Adrenal gland (tissue), 12 donors: ENCODE data around the gene ARHGAP26. TPM values are rescaled to one million over a fixed set of nuclear protein-coding genes. Genes with fewer than 3 reads are reported as not detected.

Source experiments
- DNase-seq, 7 donors: peaks; one replicate each; pipeline ENCODE4 v3.0.0-alpha.2; 2019 to 2020
- H3K27ac ChIP-seq, 5 donors: fragments of 200-600 bp; sonication (generic) in 4 of 5; 1 replicate in 3 of 5; 2 replicates in 2 of 5; pipeline versions ENCODE4 v1.5.1 to v1.8.0; 2016 to 2020; ENCODE audit warnings: mild to moderate bottlenecking in 1 of 5
- H3K27me3 ChIP-seq: fragments of 200-600 bp; 2 replicates; pipeline ENCODE4 v1.8.0; 2021
- H3K36me3 ChIP-seq, 2 donors: fragments of 200-600 bp; replicated peaks in 1 of 2; 1 replicate in 1 of 2; 2 replicates in 1 of 2; pipeline versions ENCODE4 v1.5.1 to v1.8.0; 2018 to 2022
- H3K4me1 ChIP-seq, 2 donors: fragments of 200-600 bp; replicated peaks in 1 of 2; 1 replicate in 1 of 2; 2 replicates in 1 of 2; pipeline versions ENCODE4 v1.5.1 to v1.8.0; 2018 to 2021
- H3K4me3 ChIP-seq, 4 donors: fragments of 200-600 bp; sonication (generic) in 3 of 4; one replicate each; pipeline ENCODE4 v1.5.1; 2016 to 2018
- H3K9me3 ChIP-seq, 3 donors: fragments of 200-600 bp; sonication (generic) in 1 of 3; replicated peaks in 1 of 3; 1 replicate in 2 of 3; 2 replicates in 1 of 3; pipeline versions ENCODE4 v1.5.1 to v1.8.0; 2016 to 2021
- CTCF ChIP-seq, 6 experiments: fragments of 450-650 bp in 4 of 6; fragments of 200-600 bp in 2 of 6; sonication (generic) in 1 of 6; IDR thresholded peaks; 1 replicate in 5 of 6; 2 replicates in 1 of 6; pipeline versions ENCODE4 v1.5.1 to v1.8.0; 2016 to 2021; ENCODE audit warnings: antibody characterized with exemption in 6 of 6, mild to moderate bottlenecking in 2 of 6, moderate library complexity in 1 of 6
- POLR2A ChIP-seq, 2 donors: fragments of 450-650 bp; IDR thresholded peaks; one replicate each; pipeline ENCODE4 v1.6.1; 2017; ENCODE audit warnings: antibody characterized with exemption in 2 of 2, mild to moderate bottlenecking in 2 of 2, moderate library complexity in 1 of 2
- WGBS, 4 donors: extraction: QIAGEN DNeasy Blood & Tissue Kit in 2 of 4; methylation state at CpG; one replicate each; pipeline versions ENCODE4 v1.1.5 to v1.1.7; 2013 to 2017; 5-methylcytosine and 5-hydroxymethylcytosine counted together
- intact Hi-C, 2 donors: fragments of 100-400 bp; cut with DNase I; formaldehyde crosslinking; loops; one replicate each; pipeline versions ENCODE4 v1.14.1 to v1.15.0; 2022 to 2023
- polyA plus RNA-seq, 3 donors: library from polyadenylated mRNA; stranded (reverse); fragments of 200-250 nt in 2 of 3; fragments of 350-450 nt in 1 of 3; fragmentation: Illumina TruSeq in 1 of 3; extraction: RNeasy Lipid Tissue Mini Kit (QIAGEN cat#74804) in 1 of 3; gene quantifications; one replicate each; pipeline ENCODE4 v1.2.3, GENCODE V29; 2013 to 2014
- total RNA-seq, 9 donors: library from RNA; depleted of rRNA in 4 of 9; stranded (reverse); fragments of >200 nt in 4 of 9; fragments of 120-200 nt in 1 of 9; fragmentation: NEBNext Ultra II Directional in 1 of 9; extraction: Animal tissue kit (Norgen Biotek cat#: 25700) in 1 of 9; gene quantifications; one replicate each; pipeline versions ENCODE4 v1.1.0 to v1.2.4, GENCODE V29; 2013 to 2023
- donor health status: healthy with polysubstance abuse.
- donor health status: Bipolar disorder and iron deficiency.
- donor health status: DM: yes; HTN: yes; CAD: no.
- donor health status: DM: no; HTN: no; CAD: no.
- donor health status: DM: no; HTN: no; CAD: no.
- donor health status: DM: yes; HTN: yes; CAD: no.

The ARHGAP26 gene
- total and polyA plus RNA-seq, 12 donors, result 3.0 to 21.7 (median 10.8) TPM

DNA sequence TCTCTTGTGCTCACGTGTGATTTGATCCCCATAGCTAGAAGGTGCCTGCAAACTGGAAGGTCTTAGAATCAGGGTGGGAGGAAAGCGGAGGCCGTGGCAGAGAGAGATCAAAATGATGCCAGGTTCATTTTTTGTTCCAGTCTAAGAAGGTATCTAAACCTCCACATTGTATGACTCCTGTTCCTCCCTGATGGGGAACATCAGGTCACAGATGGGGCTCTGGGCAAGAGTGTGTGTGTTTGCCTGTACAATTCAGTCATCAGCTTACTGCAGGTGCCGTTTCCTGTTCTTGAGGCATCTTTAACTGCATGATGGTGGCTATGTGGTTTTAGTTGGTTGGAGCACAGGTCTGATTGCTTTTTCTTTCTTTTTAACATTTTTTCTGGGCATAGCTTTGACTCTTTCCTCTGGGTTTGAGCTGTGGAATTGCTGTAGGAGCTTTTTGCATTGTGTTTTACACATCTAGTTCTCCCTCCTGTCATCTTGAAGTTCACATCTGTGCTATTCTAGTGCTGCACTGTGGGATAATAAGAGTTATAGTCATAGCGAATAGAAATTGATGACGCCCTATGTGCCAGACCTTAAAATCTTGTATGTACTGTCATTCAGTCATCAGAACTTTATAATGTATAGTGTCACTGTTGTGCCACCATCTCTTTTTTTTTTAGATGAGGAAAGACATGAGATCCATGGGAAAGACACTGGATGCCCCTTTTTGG is 30.8 kb downstream of the ARHGAP26 start:
- no peak overlapping the region for H3K27ac ChIP-seq
- 84 to 91% (median 86%) methylated on average over 6 of the region's 6 CpGs for WGBS, 4 donors
- TF ChIP-seq POLR2A (IDR thresholded peaks at IDR 0.05) (no peak), CTCF (IDR thresholded peaks at IDR 0.05) (no peak)

GRCh38 chr5:142801495-142801871 is 31.3 kb downstream of the ARHGAP26 start:
- Histone ChIP-seq H3K27ac (no peak overlapping the region), H3K36me3 (no peaks in the 10 kb centered on the region), H3K27me3 (no peaks in the 10 kb centered on the region), H3K4me3 (no peak overlapping the region), H3K9me3 (no peaks in the 10 kb centered on the region), H3K4me1 (peaks cover 0 to 23% of the 10 kb centered on the region in 2 donors)
- 79 to 87% (median 83%) methylated on average over 4 of the region's 4 CpGs for WGBS, 4 donors
- TF ChIP-seq CTCF (IDR thresholded peaks at IDR 0.05) (no peak), POLR2A (IDR thresholded peaks at IDR 0.05) (no peak)
- intact Hi-C loops, result no loop called here
- no peak for DNase-seq

More for the DNA sequence above, 30.8 kb downstream of the ARHGAP26 start:
- Histone ChIP-seq H3K9me3 (no peaks in the 10 kb centered on the region), H3K27me3 (no peaks in the 10 kb centered on the region), H3K4me3 (no peak overlapping the region), H3K36me3 (no peaks in the 10 kb centered on the region), H3K4me1 (peaks cover 0 to 27% of the 10 kb centered on the region in 2 donors)
- DNase-seq, result no peak
- intact Hi-C loops, result no loop called here

DNA sequence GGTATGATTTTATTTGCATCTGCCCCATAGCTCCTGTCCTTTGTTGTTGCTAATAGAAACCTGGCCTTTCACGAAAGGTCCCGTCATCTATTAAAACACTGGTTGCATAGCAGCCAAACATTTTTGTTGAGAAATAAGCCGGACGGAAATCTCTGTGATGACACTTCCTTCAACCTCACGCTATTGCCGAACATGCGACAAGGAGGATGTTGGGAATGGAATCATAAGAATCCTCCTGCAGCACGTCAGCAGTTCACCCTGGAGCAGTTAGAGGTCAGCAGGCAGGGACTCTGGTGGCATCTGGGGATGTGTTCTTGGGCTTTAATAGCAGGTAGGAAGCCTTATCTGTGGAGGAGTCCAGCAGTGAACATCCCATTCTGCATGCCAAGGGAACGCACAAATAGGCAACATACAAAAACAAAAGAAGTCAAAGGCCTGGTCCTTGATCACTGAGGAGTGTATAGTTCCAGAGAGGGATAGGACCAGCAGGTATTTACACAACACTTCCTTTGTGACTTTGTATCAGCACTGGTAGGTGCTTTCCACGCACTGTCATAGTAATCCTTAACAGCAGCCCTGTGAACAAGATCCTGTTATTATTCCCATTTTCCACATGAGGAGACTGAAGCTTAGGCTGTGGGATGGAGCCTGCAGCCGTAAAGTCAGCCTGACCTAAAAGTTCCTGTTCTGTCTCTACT is 33.4 kb downstream of the ARHGAP26 start:
- Histone ChIP-seq H3K9me3 (no peaks in the 10 kb centered on the region), H3K27me3 (no peaks in the 10 kb centered on the region), H3K4me3 (no peak overlapping the region), H3K36me3 (no peaks in the 10 kb centered on the region), H3K27ac (peak overlapping the region in 3 of 5 donors; percentile 43 to 69 (median 52)), H3K4me1 (peaks cover 0 to 35% of the 10 kb centered on the region in 2 donors)
- TF ChIP-seq CTCF (IDR thresholded peaks at IDR 0.05), result no peak
- TF ChIP-seq POLR2A (IDR thresholded peaks at IDR 0.05), result no peak
- intact Hi-C loops, result no loop called here
- peak; percentile 42 to 82 (median 51) for DNase-seq
- WGBS, 4 donors, result 64 to 71% (median 70%) methylated on average over 11 of the region's 11 CpGs

- Histone ChIP-seq H3K27ac (no peak overlapping the region), H3K36me3 (no peaks in the 10 kb centered on the region), H3K4me3 (no peak overlapping the region), H3K27me3 (no peaks in the 10 kb centered on the region), H3K9me3 (no peaks in the 10 kb centered on the region), H3K4me1 (peaks cover 0 to 43% of the 10 kb centered on the region in 2 donors)
- no peak for DNase-seq
- TF ChIP-seq CTCF (IDR thresholded peaks at IDR 0.05) (no peak), POLR2A (IDR thresholded peaks at IDR 0.05) (no peak)
- intact Hi-C loops, result no loop called here
- WGBS, 4 donors, result 97 to 98% (median 98%) methylated on average over 3 of the region's 3 CpGs
Measured at GRCh38 chr5:142805339-142805738, 35.2 kb downstream of the ARHGAP26 start.
